ENCODE measurements around the gene OR56A1. TPM values are rescaled to one million over a fixed set of nuclear protein-coding genes. Genes with fewer than 3 reads are reported as not detected.

OR56A1 gene
- total and polyA plus RNA-seq, 2 of the 4 experiments (the other 2 are of a cell fraction), result not detected

- no peak overlapping the region for H2BK20ac ChIP-seq (ENCODE audit: low read depth, low read length)
- no peak overlapping the region for H3K4me3 ChIP-seq (ENCODE audit: insufficient read depth, low read depth, low read length)
- H4K91ac ChIP-seq (ENCODE audit: insufficient read depth, low read depth, low read length), result no peak overlapping the region
- no peaks in the 10 kb centered on the region for H4K20me1 ChIP-seq (ENCODE audit: insufficient read depth, low read length)
- H3K14ac ChIP-seq (replicated peaks; ENCODE audit: low read depth, low read length), result no peak overlapping the region
- DNase-seq, result no peak
- H3K36me3 ChIP-seq (ENCODE audit: control insufficient read depth, insufficient read depth, low read length), result no peaks in the 10 kb centered on the region
- CTCF ChIA-PET, result no interaction called here
- no peak overlapping the region for H2BK15ac ChIP-seq (ENCODE audit: low read depth, low read length)
- no peaks in the 10 kb centered on the region for H3K4me1 ChIP-seq (ENCODE audit: control insufficient read depth, insufficient read depth, low read length)
- no peak overlapping the region for H2AK9ac ChIP-seq (replicated peaks; ENCODE audit: low read depth, low read length, poor library complexity)
- intact Hi-C loops (cut with micrococcal nuclease), result no loop called here
- no peak overlapping the region for H4K8ac ChIP-seq (ENCODE audit: low read depth in 2 of 2, low read length in 2 of 2)
- no peak for TF ChIP-seq RFX5 (IDR thresholded peaks at IDR 0.05; ENCODE audit: low read depth, low read length)
- no peak for TF ChIP-seq BHLHE40 (IDR thresholded peaks at IDR 0.05; ENCODE audit: low read depth, low read length)
- no peak for TF ChIP-seq CTCF (conservative IDR thresholded peaks at IDR 0.05; ENCODE audit: low read depth, low read length)
- TF ChIP-seq POLR2A (IDR thresholded peaks at IDR 0.05; ENCODE audit: low read depth, low read length), result no peak
- TF ChIP-seq USF2 (IDR thresholded peaks at IDR 0.05; ENCODE audit: low read depth, low read length), result no peak
- TF ChIP-seq SMC3 (IDR thresholded peaks at IDR 0.05; ENCODE audit: low read depth, low read length), result no peak
- no peak for TF ChIP-seq RCOR1 (IDR thresholded peaks at IDR 0.05; ENCODE audit: insufficient replicate concordance, low read length)
- no peak for TF ChIP-seq NFE2L2 (IDR thresholded peaks at IDR 0.05; ENCODE audit: low read depth, low read length)
- no peak for TF ChIP-seq RAD21 (IDR thresholded peaks at IDR 0.05; ENCODE audit: low read length)
- no peak for TF ChIP-seq CHD1 (IDR thresholded peaks at IDR 0.05; ENCODE audit: low read depth, low read length)
- TF ChIP-seq FOS (IDR thresholded peaks at IDR 0.05; ENCODE audit: low read depth, low read length), result no peak
- no peak for TF ChIP-seq ELK1 (IDR thresholded peaks at IDR 0.05; ENCODE audit: borderline replicate concordance, low read depth, low read length)
- TF ChIP-seq CEBPB (IDR thresholded peaks at IDR 0.05; ENCODE audit: low read depth, low read length), result no peak
- TF ChIP-seq MAFK (IDR thresholded peaks at IDR 0.05; ENCODE audit: low read depth, low read length), result no peak
- TF ChIP-seq MAZ (IDR thresholded peaks at IDR 0.05; ENCODE audit: borderline replicate concordance, low read depth, low read length), result no peak
- TF ChIP-seq MXI1 (IDR thresholded peaks at IDR 0.05; ENCODE audit: borderline replicate concordance, low read depth, low read length), result no peak
- no peak overlapping the region for H2BK5ac ChIP-seq (ENCODE audit: low read depth, low read length, poor library complexity, severe bottlenecking)
- H3K9me1 ChIP-seq (ENCODE audit: insufficient read depth, low read length), result no peaks in the 10 kb centered on the region
- no peak overlapping the region for H3K4ac ChIP-seq (ENCODE audit: low read depth, low read length)
- no TSS peak for BruUV-seq (replicated peaks)
- no peaks in the 10 kb centered on the region for H3K9me3 ChIP-seq (ENCODE audit: control insufficient read depth, insufficient read depth, low read length)
- dilution Hi-C loops (cut with HindIII; ENCODE audit: low sequenced_read_pairs, unreplicated experiment), result no loop called here
- no peak overlapping the region for H3K56ac ChIP-seq (ENCODE audit: extremely low read depth, insufficient read depth, low read length)
- in situ Hi-C loops (cut with MboI; ENCODE audit: low sequenced_read_pairs), result no loop called here
- POLR2A ChIA-PET (ENCODE audit: unreplicated experiment), result no interaction called here
- no peaks in the 10 kb centered on the region for H3K79me1 ChIP-seq (ENCODE audit: low read depth in 1 of 2, low read length in 2 of 2)
- H3K18ac ChIP-seq (ENCODE audit: low read depth, low read length), result no peak overlapping the region
- no peak overlapping the region for H2BK120ac ChIP-seq (ENCODE audit: low read depth, low read length)
- H3K23ac ChIP-seq (ENCODE audit: low read depth, low read length), result no peak overlapping the region
- no peak overlapping the region for H3K4me2 ChIP-seq (ENCODE audit: low read depth, low read length)
- no peak overlapping the region for H2AK5ac ChIP-seq (ENCODE audit: low read depth, low read length)
- H3K27me3 ChIP-seq (ENCODE audit: control insufficient read depth, insufficient read depth, low read length), result no peaks in the 10 kb centered on the region
- H3K27ac ChIP-seq (ENCODE audit: insufficient read depth, low read length), result no peak overlapping the region
- WGBS, 2 experiments (ENCODE audit: extremely low coverage in 2 of 2, insufficient read length in 1 of 2), result no CpG with 5 or more reads among the region's 5 CpGs
- H2AFZ ChIP-seq (replicated peaks; ENCODE audit: low read length, poor library complexity), result no peak overlapping the region
- no peak overlapping the region for H3K9ac ChIP-seq (ENCODE audit: low read depth, low read length)
- no peak for ATAC-seq (ENCODE audit: low read depth)
- no peak overlapping the region for H4K5ac ChIP-seq (ENCODE audit: low read depth, low read length)
Observed at GRCh38 chr11:6062691-6063358, 32.3 kb upstream of the OR56A1 start.

Data from IMR-90 (cell line).